ENCODE data around the gene GRB2.

The GRB2 gene

GRCh38 chr17:75367312-75367711, 38.2 kb downstream of the GRB2 start:
- Histone ChIP-seq H3K27ac (ENCODE audit: low read depth, low read length) (no peak overlapping the region), H3K4me2 (ENCODE audit: low read depth, low read length, poor library complexity, severe bottlenecking) (peak overlapping the region; percentile 51), H3K9ac (ENCODE audit: low read length) (no peak overlapping the region)

GRCh38 chr17:75366432-75366831, 39.0 kb downstream of the GRB2 start:
- peak overlapping the region; percentile 51 for H3K4me2 ChIP-seq (ENCODE audit: low read depth, low read length, poor library complexity, severe bottlenecking)
- peak overlapping the region; percentile 5; the same call in 1 of the 2 replicates for H3K9ac ChIP-seq (ENCODE audit: low read length)
- peaks cover 21% of the 10 kb centered on the region; the same call in 1 of the 2 replicates for H3F3A ChIP-seq (ENCODE audit: insufficient read depth)
- no peak overlapping the region for H3K4me3 ChIP-seq (ENCODE audit: insufficient read depth, low read length, poor library complexity, severe bottlenecking)
- H3K27me3 ChIP-seq (ENCODE audit: low read length) = no peaks in the 10 kb centered on the region
- no peaks in the 10 kb centered on the region for H3K9me2 ChIP-seq (replicated peaks; ENCODE audit: insufficient read depth, low read length)
- no peak overlapping the region for H2AFZ ChIP-seq (ENCODE audit: low read depth, low read length, severe bottlenecking)
- no peak for TF ChIP-seq EZH2phosphoT487 (conservative IDR thresholded peaks at IDR 0.05; ENCODE audit: low read length)
- TF ChIP-seq, protein P1, sequence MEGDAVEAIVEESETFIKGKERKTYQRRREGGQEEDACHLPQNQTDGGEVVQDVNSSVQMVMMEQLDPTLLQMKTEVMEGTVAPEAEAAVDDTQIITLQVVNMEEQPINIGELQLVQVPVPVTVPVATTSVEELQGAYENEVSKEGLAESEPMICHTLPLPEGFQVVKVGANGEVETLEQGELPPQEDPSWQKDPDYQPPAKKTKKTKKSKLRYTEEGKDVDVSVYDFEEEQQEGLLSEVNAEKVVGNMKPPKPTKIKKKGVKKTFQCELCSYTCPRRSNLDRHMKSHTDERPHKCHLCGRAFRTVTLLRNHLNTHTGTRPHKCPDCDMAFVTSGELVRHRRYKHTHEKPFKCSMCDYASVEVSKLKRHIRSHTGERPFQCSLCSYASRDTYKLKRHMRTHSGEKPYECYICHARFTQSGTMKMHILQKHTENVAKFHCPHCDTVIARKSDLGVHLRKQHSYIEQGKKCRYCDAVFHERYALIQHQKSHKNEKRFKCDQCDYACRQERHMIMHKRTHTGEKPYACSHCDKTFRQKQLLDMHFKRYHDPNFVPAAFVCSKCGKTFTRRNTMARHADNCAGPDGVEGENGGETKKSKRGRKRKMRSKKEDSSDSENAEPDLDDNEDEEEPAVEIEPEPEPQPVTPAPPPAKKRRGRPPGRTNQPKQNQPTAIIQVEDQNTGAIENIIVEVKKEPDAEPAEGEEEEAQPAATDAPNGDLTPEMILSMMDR (IDR thresholded peaks at IDR 0.05; ENCODE audit: insufficient read depth, low read length, poor library complexity, severe bottlenecking) = no peak
- H3K79me2 ChIP-seq (ENCODE audit: insufficient read depth, low read length) = peaks cover 99% of the 10 kb centered on the region
- no peaks in the 10 kb centered on the region for H3K36me3 ChIP-seq (ENCODE audit: low read length)
- H3K27ac ChIP-seq (ENCODE audit: low read depth, low read length) = peak overlapping the region; percentile 51; the same call in 1 of the 2 replicates
- H3K9me3 ChIP-seq (ENCODE audit: insufficient read depth, low read length) = no peaks in the 10 kb centered on the region
- peaks cover 27% of the 10 kb centered on the region for H4K20me1 ChIP-seq (ENCODE audit: low read depth, low read length)

More at GRCh38 chr17:75367312-75367711, 38.2 kb downstream of the GRB2 start:
- TF ChIP-seq EZH2phosphoT487 (conservative IDR thresholded peaks at IDR 0.05; ENCODE audit: low read length) = no peak
- TF ChIP-seq, protein P1 (IDR thresholded peaks at IDR 0.05; ENCODE audit: insufficient read depth, low read length, poor library complexity, severe bottlenecking) = no peak
- Histone ChIP-seq H4K20me1 (ENCODE audit: low read depth, low read length) (peaks cover 32% of the 10 kb centered on the region), H3K79me2 (ENCODE audit: insufficient read depth, low read length) (peaks cover 99% of the 10 kb centered on the region), H3K9me2 (replicated peaks; ENCODE audit: insufficient read depth, low read length) (no peaks in the 10 kb centered on the region), H3K4me3 (ENCODE audit: insufficient read depth, low read length, poor library complexity, severe bottlenecking) (no peak overlapping the region), H3K27me3 (ENCODE audit: low read length) (no peaks in the 10 kb centered on the region), H3F3A (ENCODE audit: insufficient read depth) (peaks cover 19% of the 10 kb centered on the region; the same call in 1 of the 2 replicates), H3K36me3 (ENCODE audit: low read length) (no peaks in the 10 kb centered on the region), H3K9me3 (ENCODE audit: insufficient read depth, low read length) (no peaks in the 10 kb centered on the region), H2AFZ (ENCODE audit: low read depth, low read length, severe bottlenecking) (no peak overlapping the region)

DNA sequence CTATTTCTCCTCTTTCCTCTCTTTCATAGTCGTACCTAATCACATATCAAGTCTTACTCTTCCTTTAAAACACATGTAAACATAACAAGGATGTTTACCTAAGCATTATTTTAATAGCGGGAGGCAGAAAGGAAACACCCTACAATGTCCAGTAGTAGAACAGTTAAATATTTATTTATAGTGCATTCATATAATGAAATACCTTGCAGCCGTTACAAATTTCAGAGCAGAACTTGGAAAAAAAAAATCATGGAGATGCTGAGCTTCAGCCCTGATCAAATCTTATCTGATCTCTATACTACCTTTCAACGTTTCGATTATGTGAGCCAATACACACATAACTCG, 39.6 kb downstream of the GRB2 start:
- peak overlapping the region; percentile 51; the same call in 1 of the 2 replicates for H3K27ac ChIP-seq (ENCODE audit: low read depth, low read length)
- H3K79me2 ChIP-seq (ENCODE audit: insufficient read depth, low read length) = peaks cover 99% of the 10 kb centered on the region
- H3K9me2 ChIP-seq (replicated peaks; ENCODE audit: insufficient read depth, low read length) = no peaks in the 10 kb centered on the region
- no peak for TF ChIP-seq EZH2phosphoT487 (conservative IDR thresholded peaks at IDR 0.05; ENCODE audit: low read length)
- TF ChIP-seq, protein P1 (IDR thresholded peaks at IDR 0.05; ENCODE audit: insufficient read depth, low read length, poor library complexity, severe bottlenecking) = no peak
- H3K4me3 ChIP-seq (ENCODE audit: insufficient read depth, low read length, poor library complexity, severe bottlenecking) = no peak overlapping the region
- no peak overlapping the region for H2AFZ ChIP-seq (ENCODE audit: low read depth, low read length, severe bottlenecking)
- peaks cover 22% of the 10 kb centered on the region for H4K20me1 ChIP-seq (ENCODE audit: low read depth, low read length)
- peak overlapping the region; percentile 51 for H3K4me2 ChIP-seq (ENCODE audit: low read depth, low read length, poor library complexity, severe bottlenecking)
- H3K27me3 ChIP-seq (ENCODE audit: low read length) = no peaks in the 10 kb centered on the region
- no peaks in the 10 kb centered on the region for H3K36me3 ChIP-seq (ENCODE audit: low read length)
- peak overlapping the region; percentile 5; the same call in 1 of the 2 replicates for H3K9ac ChIP-seq (ENCODE audit: low read length)
- no peaks in the 10 kb centered on the region for H3K9me3 ChIP-seq (ENCODE audit: insufficient read depth, low read length)
- H3F3A ChIP-seq (ENCODE audit: insufficient read depth) = peaks cover 21% of the 10 kb centered on the region; the same call in 1 of the 2 replicates

Measured in SU-DHL-6 (cell line).